Ishikawa (cell line): ENCODE results near the gene NEUROD4.

Source experiments
- CEBPB ChIP-seq: IDR thresholded peaks from 2 replicates; pipeline ENCODE4 v1.6.1; 2012
- CREB1 ChIP-seq: IDR thresholded peaks from 2 replicates; pipeline ENCODE4 v1.6.1; 2012; ENCODE audit warnings: low read depth
- EGR1 ChIP-seq: IDR thresholded peaks from 2 replicates; pipeline ENCODE4 v1.6.1; 2012
- EP300 ChIP-seq: IDR thresholded peaks from 2 replicates; pipeline ENCODE4 v1.6.1; 2012; ENCODE audit warnings: borderline replicate concordance
- MAX ChIP-seq: IDR thresholded peaks from 2 replicates; pipeline ENCODE4 v1.6.1; 2012
- TAF1 ChIP-seq: IDR thresholded peaks from 2 replicates; pipeline ENCODE4 v1.6.1; 2012; ENCODE audit warnings: low read depth, mild to moderate bottlenecking
- TF ChIP-seq, protein P1 (sequence below): IDR thresholded peaks from 2 replicates; pipeline ENCODE4 v1.6.1; 2012
- TF ChIP-seq, protein P2 (sequence below): IDR thresholded peaks from 2 replicates; pipeline ENCODE4 v1.6.1; 2012; ENCODE audit warnings: low read depth, mild to moderate bottlenecking

DNA sequence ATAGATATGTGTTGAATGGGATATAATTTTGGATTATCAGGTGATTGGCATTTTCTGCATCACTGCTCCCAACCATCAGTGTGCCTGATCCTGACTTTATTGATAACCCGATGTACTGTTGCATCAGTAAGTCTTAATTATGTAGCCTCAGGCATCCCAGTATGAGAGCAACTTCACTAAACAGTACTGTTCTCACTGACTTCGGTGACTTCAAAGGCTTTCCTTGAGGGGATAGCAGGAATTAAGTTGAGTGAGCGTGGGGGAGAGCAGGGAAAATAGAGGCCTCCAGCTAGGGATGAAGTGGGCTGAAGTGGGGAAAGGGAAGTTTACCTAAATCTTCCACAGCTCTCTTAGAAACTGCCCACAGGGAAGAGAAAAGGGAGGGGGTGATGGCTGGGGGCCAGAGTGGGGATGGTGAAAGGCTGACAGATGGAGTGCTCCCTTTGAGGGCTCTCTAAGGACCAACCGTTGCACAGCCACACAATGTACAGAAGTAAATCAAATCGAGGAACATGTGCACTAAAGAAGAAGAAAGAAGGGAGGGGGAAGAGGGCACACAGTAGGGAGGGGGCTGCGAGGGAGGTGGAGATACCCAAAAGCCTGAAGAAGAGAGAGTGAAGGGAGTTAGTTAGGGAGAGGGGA is 10.7 kb upstream of the NEUROD4 start:
- TF ChIP-seq CEBPB (no peak), EP300 (no peak), EGR1 (no peak), TAF1 (no peak), CREB1 (no peak), MAX (no peak)
- TF ChIP-seq, protein P1, sequence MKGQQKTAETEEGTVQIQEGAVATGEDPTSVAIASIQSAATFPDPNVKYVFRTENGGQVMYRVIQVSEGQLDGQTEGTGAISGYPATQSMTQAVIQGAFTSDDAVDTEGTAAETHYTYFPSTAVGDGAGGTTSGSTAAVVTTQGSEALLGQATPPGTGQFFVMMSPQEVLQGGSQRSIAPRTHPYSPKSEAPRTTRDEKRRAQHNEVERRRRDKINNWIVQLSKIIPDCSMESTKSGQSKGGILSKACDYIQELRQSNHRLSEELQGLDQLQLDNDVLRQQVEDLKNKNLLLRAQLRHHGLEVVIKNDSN: no peak
- TF ChIP-seq, protein P2, sequence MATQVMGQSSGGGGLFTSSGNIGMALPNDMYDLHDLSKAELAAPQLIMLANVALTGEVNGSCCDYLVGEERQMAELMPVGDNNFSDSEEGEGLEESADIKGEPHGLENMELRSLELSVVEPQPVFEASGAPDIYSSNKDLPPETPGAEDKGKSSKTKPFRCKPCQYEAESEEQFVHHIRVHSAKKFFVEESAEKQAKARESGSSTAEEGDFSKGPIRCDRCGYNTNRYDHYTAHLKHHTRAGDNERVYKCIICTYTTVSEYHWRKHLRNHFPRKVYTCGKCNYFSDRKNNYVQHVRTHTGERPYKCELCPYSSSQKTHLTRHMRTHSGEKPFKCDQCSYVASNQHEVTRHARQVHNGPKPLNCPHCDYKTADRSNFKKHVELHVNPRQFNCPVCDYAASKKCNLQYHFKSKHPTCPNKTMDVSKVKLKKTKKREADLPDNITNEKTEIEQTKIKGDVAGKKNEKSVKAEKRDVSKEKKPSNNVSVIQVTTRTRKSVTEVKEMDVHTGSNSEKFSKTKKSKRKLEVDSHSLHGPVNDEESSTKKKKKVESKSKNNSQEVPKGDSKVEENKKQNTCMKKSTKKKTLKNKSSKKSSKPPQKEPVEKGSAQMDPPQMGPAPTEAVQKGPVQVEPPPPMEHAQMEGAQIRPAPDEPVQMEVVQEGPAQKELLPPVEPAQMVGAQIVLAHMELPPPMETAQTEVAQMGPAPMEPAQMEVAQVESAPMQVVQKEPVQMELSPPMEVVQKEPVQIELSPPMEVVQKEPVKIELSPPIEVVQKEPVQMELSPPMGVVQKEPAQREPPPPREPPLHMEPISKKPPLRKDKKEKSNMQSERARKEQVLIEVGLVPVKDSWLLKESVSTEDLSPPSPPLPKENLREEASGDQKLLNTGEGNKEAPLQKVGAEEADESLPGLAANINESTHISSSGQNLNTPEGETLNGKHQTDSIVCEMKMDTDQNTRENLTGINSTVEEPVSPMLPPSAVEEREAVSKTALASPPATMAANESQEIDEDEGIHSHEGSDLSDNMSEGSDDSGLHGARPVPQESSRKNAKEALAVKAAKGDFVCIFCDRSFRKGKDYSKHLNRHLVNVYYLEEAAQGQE: no peak
